Vagina (tissue), 2 donors: ENCODE results near the gene NUDT3.

Source experiments
- CTCF ChIP-seq, 3 experiments: fragments of 450-650 bp in 2 of 3; fragments of 200-600 bp in 1 of 3; sonication (generic) in 1 of 3; IDR thresholded peaks; one replicate each; pipeline ENCODE4 v1.5.1; 2017 to 2019; ENCODE audit warnings: antibody characterized with exemption in 3 of 3, mild to moderate bottlenecking in 2 of 3, moderate library complexity in 2 of 3
- POLR2A ChIP-seq, 2 donors: fragments of 450-650 bp; IDR thresholded peaks; one replicate each; pipeline ENCODE4 v1.6.1; 2017; ENCODE audit warnings: antibody characterized with exemption in 2 of 2, mild to moderate bottlenecking in 2 of 2, moderate library complexity in 2 of 2
- POLR2AphosphoS5 ChIP-seq, 2 donors: sonication (generic); formaldehyde crosslinking; IDR thresholded peaks; one replicate each; pipeline ENCODE4 v1.9.0; 2017; ENCODE audit warnings: antibody characterized with exemption in 2 of 2, mild to moderate bottlenecking in 2 of 2, low read depth in 1 of 2; ENCODE audit not compliant: insufficient read depth in 1 of 2

GRCh38 chr6:34383161-34383631, 9.3 kb downstream of the NUDT3 start:
- no peak for TF ChIP-seq CTCF (IDR thresholded peaks at IDR 0.05)
- no peak for TF ChIP-seq POLR2A (IDR thresholded peaks at IDR 0.05)
- TF ChIP-seq POLR2AphosphoS5 (IDR thresholded peaks at IDR 0.05; ENCODE audit: insufficient read depth in 1 of 2, low read depth in 1 of 2), result no peak
